GM21515 (cell line): ENCODE results near the gene CHDH.

Experiments used
- ATAC-seq: cut with Tn5 transposase; IDR thresholded peaks from one replicate; pipeline ENCODE4 v1.9.1; 2021; ENCODE audit not compliant: unreplicated experiment

The CHDH gene

GRCh38 chr3:53792866-53793265 is 53.4 kb downstream of the CHDH start:
- ATAC-seq: no peak

GRCh38 chr3:53791317-53791716 is 54.9 kb downstream of the CHDH start:
- ATAC-seq: no peak

GRCh38 chr3:53790470-53790869 is 55.7 kb downstream of the CHDH start:
- no peak for ATAC-seq

- ATAC-seq: no peak
These were observed 56.8 kb downstream of the CHDH start for GRCh38 chr3:53789459-53789858.

GRCh38 chr3:53788038-53788437 is 58.2 kb downstream of the CHDH start:
- ATAC-seq: no peak

- ATAC-seq: no peak
These were observed 59.2 kb downstream of the CHDH start for GRCh38 chr3:53787016-53787415.

GRCh38 chr3:53780806-53781205 is 65.4 kb downstream of the CHDH start:
- ATAC-seq: no peak

- no peak for ATAC-seq
These were observed 66.0 kb downstream of the CHDH start for GRCh38 chr3:53780171-53780570.

GRCh38 chr3:53778153-53778552 is 68.1 kb downstream of the CHDH start:
- no peak for ATAC-seq

GRCh38 chr3:53777468-53777867 is 68.8 kb downstream of the CHDH start:
- ATAC-seq: no peak

- no peak for ATAC-seq
These were observed 69.6 kb downstream of the CHDH start for GRCh38 chr3:53776494-53777101.

- ATAC-seq: no peak
These were observed 70.4 kb downstream of the CHDH start for GRCh38 chr3:53775834-53776251.

- ATAC-seq: no peak
These were observed 71.2 kb downstream of the CHDH start for GRCh38 chr3:53775018-53775417.

- ATAC-seq: peak; percentile 19
These were observed 71.8 kb downstream of the CHDH start for GRCh38 chr3:53774414-53774813.

- peak; percentile 85 for ATAC-seq
These were observed 72.4 kb downstream of the CHDH start for GRCh38 chr3:53773611-53774368.

GRCh38 chr3:53773021-53773436 is 73.2 kb downstream of the CHDH start:
- no peak for ATAC-seq

GRCh38 chr3:53772562-53772961 is 73.7 kb downstream of the CHDH start:
- ATAC-seq: no peak

GRCh38 chr3:53768478-53769459 is 77.5 kb downstream of the CHDH start:
- no peak for ATAC-seq

- ATAC-seq: no peak
These were observed 79.5 kb downstream of the CHDH start for GRCh38 chr3:53766706-53767105.

- ATAC-seq: no peak
These were observed 80.5 kb downstream of the CHDH start for GRCh38 chr3:53765753-53766152.

GRCh38 chr3:53764026-53764775 is 82.0 kb downstream of the CHDH start:
- no peak for ATAC-seq
